H1 (cell line): Measurements from ENCODE around the gene DDX51. TPM values are rescaled to one million over a fixed set of nuclear protein-coding genes. Genes with fewer than 3 reads are reported as not detected.

ENCODE experiments used
- CHD7 ChIP-seq: fragments of 300-600 bp; sonication (generic); IDR thresholded peaks from 2 replicates; pipeline ENCODE4 v1.7.1; 2012; ENCODE audit warnings: low read length, moderate library complexity, mild to moderate bottlenecking, inconsistent platforms; ENCODE audit not compliant: insufficient replicate concordance
- EZH2 ChIP-seq: fragments of 200-600 bp; sonication (generic); IDR thresholded peaks from 2 replicates; pipeline ENCODE4 v1.7.1; 2012; ENCODE audit warnings: low read depth, mild to moderate bottlenecking, moderate library complexity, low read length, inconsistent platforms; ENCODE audit not compliant: severe bottlenecking
- GABPA ChIP-seq: IDR thresholded peaks from 2 replicates; pipeline ENCODE4 v1.6.1; 2011; ENCODE audit warnings: mild to moderate bottlenecking, low read length, moderate library complexity, borderline replicate concordance; ENCODE audit not compliant: insufficient read depth
- HDAC2 ChIP-seq, 2 experiments: fragments of 300-600 bp in 1 of 2; sonication (generic) in 1 of 2; IDR thresholded peaks; 2 replicates each; pipeline ENCODE4 v1.6.1; 2011 to 2012; ENCODE audit warnings: low read depth in 2 of 2, low read length in 2 of 2, mild to moderate bottlenecking in 2 of 2, moderate library complexity in 2 of 2, borderline replicate concordance in 1 of 2, inconsistent platforms in 1 of 2
- JUN ChIP-seq: IDR thresholded peaks from 2 replicates; pipeline ENCODE4 v1.6.1; 2011; ENCODE audit warnings: low read depth, mild to moderate bottlenecking, improper control_type of control experiment, low read length
- JUND ChIP-seq: IDR thresholded peaks from 2 replicates; pipeline ENCODE4 v1.6.1; 2011; ENCODE audit warnings: mild to moderate bottlenecking, improper control_type of control experiment, low read length
- PHF8 ChIP-seq: fragments of 200-600 bp; sonication (generic); conservative IDR thresholded peaks from 2 replicates; pipeline ENCODE4 v1.7.1; 2012; ENCODE audit warnings: low read depth, mild to moderate bottlenecking, inconsistent platforms, low read length, moderate library complexity
- SAP30 ChIP-seq: fragments of 300-600 bp; sonication (generic); IDR thresholded peaks from 2 replicates; pipeline ENCODE4 v1.7.1; 2012; ENCODE audit warnings: low read length, moderate library complexity, mild to moderate bottlenecking, inconsistent platforms; ENCODE audit not compliant: insufficient read depth, insufficient replicate concordance
- TEAD4 ChIP-seq: IDR thresholded peaks from 2 replicates; pipeline ENCODE4 v1.6.1; 2012; ENCODE audit warnings: low read depth, low read length, inconsistent platforms, mixed read lengths
- ZNF274 ChIP-seq: IDR thresholded peaks from 2 replicates; pipeline ENCODE4 v1.7.0; 2012; ENCODE audit warnings: low read length, borderline replicate concordance; ENCODE audit errors: extremely low read depth
- polyA plus RNA-seq, 7 experiments: library from polyadenylated mRNA; depleted of rRNA in 3 of 7; stranded (reverse) in 5 of 7; unstranded in 2 of 7; fragments of >200 nt in 5 of 7; fragments of 200-250 nt in 2 of 7; gene quantifications; 1 replicate in 5 of 7; 2 replicates in 1 of 7; 4 replicates in 1 of 7; pipeline versions ENCODE4 v1.2.1 to v1.2.3, GENCODE V29; 2011 to 2013; ENCODE audit warnings: missing spikeins in 2 of 7, mixed read lengths in 2 of 7
- total RNA-seq: library from RNA; stranded (reverse); fragmentation: NEBNext Ultra II Directional; extraction: Animal tissue kit (Norgen Biotek cat#: 25700); gene quantifications from 2 replicates; pipeline ENCODE4 v1.2.1, GENCODE V29; 2021

The DDX51 gene
- total and polyA plus RNA-seq, 2 of the 8 experiments (the other 6 are each of a cell fraction or from before 2014, with no cell fraction given), result 11.2 to 24.4 TPM

GRCh38 chr12:132189378-132190011 is 45.4 kb upstream of the DDX51 start (continued):
- TF ChIP-seq JUN, result no peak
- TF ChIP-seq EZH2, result peak; percentile 57
- no peak for TF ChIP-seq JUND
- no peak for TF ChIP-seq CHD7
- TF ChIP-seq TEAD4, result no peak
- no peak for TF ChIP-seq ZNF274
- TF ChIP-seq SAP30, result no peak
- no peak for TF ChIP-seq HDAC2 (IDR thresholded peaks at IDR 0.05; ENCODE audit: borderline replicate concordance in 1 of 2, low read depth in 2 of 2, low read length in 2 of 2)
- no peak for TF ChIP-seq GABPA
- TF ChIP-seq PHF8, result 0 out of 2 replicates have a peak, but pooled peaks have one; percentile 8
